Central memory CD4-positive, alpha-beta T cell (primary cell): ENCODE measurements around the gene CERS1.
"Not testable (repeated sequence)": the region's sequence is repeated elsewhere in the genome, so short reads cannot be mapped to it uniquely, and the experiment has no call there.

Source experiments
- DNase-seq: peaks from one replicate; pipeline ENCODE4 v3.0.0; 2022

CERS1 gene

DNA sequence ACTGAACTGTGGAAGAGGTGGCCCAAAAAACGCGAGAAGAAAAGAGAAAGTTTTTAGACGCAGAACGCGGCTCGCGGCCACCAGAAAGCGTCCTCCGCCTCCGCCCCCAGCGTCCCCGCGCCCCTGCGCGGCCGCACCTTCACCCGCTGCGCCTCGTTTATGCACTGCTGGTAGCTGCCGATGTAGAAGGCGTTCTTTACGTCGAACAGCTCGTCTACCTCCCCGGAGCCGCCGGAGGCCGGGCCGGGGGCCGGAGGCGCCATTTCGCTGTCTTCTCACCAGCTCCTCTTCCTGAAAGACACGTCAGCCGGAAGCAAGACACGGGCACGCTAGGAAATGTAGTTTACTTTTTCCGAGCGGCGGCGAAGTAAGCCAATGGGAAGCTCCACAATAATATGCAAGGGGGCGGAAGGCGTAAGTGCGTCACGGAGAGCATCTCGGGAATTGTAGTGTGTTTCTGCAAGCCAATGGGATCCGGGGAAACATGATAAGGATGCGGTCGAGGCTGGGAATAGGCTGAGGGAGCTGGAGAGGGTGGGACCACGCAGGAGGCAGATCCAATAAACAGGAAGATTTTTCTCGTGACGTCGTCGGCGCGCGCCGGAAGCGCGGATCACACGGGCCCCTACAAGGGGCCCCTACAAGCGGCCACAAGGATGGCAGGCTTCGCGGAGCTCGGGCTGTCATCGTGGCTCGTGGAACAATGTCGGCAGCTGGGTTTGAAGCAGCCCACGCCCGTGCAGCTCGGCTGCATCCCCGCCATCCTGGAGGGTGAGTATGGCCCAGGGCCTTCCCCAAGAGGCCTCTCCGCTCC is 23.3 kb upstream of the CERS1 start, which contains the start of the genes COPE and DDX49:
COPE (minus strand) TSS at position 302 of the 814 bp plus-strand sequence; CDS start at position 263, 39 bp downstream.
DDX49 (plus strand) TSS at position 630 of the 814 bp plus-strand sequence; CDS start at position 657, 27 bp downstream.
- peak; percentile 99 for DNase-seq

DNA sequence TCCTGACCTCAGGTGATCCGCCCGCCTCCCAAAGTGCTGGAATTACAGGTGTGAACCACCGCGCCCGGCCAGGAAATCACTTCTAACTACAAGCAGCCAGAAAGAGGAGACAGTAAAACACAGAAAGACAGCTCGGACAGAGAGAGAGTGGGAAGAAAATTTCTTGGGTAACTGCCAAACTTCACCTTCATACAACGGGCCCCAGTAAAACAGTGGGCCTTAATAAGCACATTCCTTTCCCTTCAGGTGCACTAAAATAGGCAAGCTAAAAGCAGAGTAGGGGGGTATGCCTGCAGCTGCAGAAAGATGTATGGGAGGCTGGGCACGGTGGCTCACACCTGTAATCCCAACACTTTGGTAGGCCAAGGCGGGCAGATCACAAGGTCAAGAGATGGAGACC is 21.6 kb upstream of the CERS1 start:
- DNase-seq = not testable (repeated sequence)

DNA sequence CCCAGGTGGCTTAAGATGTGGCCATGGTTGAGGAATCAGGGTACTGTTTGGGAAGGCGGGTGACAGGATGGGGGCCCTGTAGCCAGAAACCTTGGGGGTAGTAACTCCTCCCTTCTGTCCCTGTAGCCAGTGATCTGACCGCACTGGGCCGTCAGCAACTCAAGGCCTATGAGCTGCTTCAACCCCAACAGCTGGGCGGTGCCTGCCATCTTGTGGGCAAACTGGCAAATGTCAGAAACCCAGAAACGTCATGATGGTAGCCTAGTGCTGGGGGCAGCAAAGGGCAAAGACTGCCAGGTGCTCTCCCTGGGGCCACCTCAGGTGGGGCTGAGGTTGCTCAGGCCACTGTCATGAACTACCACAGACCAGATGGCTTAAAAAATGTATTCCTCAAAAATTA is 19.7 kb upstream of the CERS1 start:
- DNase-seq = no peak

DNA sequence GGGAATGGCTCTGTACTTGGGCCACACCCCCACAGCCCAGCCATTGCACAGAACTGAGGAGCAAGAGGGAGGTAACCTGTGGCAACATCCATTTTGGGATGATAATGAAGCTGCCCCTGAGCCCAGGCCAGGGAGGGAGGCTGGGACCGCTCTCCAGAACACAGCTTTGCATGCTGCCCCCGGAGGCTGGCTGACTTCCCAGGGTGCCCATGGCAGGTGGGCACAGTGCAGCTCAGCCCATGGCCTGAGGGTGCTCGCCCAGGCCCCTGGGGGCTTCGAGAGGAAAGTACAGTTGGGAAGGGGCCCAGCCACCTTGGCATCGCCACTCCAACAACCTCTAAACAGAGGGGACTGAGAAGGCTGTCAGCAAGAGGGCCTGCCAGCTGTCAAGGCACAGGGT is 17.5 kb upstream of the CERS1 start:
- DNase-seq = no peak

DNA sequence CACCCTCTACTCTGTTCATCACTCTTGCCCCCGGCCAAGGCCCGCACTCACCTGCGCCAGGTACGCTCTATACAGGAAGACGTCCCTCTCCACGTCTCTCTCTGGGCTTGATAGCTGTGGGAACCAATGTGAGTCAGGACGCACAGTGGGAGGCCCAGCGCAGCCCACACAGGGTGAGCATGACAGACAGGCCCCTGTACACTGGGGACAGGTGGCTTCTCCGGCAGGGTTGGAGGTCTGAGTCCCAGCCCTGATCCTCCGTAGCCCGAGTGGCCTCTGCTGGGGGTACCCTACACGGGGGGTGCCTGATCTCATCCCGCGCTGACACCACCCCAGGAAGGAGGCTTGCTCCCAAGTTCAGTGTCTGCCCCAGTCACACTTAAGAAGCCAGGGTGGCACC is 17.0 kb upstream of the CERS1 start:
- no peak for DNase-seq

DNA sequence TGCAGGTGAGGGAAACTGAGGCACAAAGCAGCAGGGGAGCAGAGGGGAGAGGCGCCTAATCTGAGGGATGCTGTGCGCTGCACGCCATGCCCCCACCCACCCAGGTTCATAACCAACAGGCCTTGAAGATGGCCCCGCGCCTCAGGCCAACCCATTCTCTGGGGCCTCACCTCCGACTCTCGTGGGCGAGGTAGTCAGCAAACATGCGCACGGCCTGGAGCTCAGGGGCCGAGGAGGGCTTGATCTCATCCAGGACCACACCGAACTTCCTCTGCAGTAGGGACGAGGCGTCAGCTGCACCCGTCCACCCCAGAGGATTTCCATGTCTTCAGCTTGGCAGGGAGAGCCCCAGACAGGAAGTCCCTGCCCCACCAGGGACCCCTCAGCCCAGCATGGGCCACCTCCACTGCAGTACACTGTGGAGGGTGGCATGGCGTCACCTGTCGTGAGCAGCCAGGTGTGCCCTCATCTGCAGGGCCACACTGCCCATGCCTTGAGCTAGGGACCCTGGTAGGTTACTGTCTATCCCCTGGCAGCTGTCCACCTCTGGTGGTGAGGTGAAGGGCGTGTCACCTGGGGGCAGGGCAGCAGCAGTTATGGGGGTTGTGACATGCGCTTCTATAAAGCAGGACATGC is 15.0 kb upstream of the CERS1 start:
- no peak for DNase-seq

DNA sequence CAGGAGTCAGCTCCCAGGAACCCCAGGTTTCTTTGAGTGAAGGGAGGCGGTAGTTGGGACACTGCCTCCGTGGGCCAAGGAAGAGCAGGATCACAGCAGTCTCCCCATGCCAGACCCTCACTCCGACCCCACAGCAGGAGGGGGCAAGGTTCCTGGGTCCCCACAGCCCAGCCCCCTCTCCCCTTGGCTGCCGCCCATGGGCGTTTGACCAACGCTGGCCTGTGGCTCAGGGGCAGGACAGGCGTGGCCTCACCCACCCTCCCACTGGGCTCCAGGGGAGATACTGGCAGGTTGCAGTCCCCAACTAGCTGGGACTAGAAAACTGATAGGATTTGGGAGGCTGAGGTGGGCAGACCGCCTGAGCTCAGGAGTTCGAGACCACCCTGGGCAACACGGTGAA is 14.1 kb upstream of the CERS1 start:
- DNase-seq = no peak

DNA sequence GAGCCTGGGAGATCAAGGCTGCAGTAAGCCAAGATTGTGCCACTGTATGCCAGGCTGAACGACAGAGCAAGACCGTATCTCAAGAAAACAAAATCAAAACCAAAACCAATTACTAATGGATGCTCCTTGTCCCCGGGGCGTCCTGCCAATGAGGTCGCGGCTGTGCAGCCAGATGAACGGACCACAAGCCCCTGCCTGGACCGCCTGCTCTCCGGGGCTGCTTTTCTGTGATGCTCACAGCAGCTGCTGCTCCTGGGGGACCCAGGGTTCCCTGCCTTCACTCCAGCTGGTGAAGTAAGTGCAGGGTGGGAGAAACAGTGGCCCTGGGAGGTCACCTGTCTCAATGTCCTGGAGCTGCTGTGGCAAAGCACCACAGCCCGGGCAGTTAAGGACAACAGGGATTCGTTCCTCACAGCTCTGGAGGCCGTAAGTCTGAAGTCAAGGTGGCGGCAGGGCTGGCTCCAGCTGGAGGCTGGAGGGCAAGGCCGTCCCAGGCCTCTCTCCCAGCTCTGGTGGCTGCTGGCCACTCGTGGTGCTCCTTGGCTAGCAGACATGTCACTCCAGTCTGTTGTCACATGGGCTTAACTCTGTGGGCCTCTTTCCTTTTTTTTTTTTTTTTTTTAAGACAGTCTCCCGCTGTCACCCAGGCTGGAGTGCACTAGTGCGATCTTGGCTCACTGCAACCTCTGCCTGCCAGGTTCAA is 13.1 kb upstream of the CERS1 start:
- DNase-seq = no peak

DNA sequence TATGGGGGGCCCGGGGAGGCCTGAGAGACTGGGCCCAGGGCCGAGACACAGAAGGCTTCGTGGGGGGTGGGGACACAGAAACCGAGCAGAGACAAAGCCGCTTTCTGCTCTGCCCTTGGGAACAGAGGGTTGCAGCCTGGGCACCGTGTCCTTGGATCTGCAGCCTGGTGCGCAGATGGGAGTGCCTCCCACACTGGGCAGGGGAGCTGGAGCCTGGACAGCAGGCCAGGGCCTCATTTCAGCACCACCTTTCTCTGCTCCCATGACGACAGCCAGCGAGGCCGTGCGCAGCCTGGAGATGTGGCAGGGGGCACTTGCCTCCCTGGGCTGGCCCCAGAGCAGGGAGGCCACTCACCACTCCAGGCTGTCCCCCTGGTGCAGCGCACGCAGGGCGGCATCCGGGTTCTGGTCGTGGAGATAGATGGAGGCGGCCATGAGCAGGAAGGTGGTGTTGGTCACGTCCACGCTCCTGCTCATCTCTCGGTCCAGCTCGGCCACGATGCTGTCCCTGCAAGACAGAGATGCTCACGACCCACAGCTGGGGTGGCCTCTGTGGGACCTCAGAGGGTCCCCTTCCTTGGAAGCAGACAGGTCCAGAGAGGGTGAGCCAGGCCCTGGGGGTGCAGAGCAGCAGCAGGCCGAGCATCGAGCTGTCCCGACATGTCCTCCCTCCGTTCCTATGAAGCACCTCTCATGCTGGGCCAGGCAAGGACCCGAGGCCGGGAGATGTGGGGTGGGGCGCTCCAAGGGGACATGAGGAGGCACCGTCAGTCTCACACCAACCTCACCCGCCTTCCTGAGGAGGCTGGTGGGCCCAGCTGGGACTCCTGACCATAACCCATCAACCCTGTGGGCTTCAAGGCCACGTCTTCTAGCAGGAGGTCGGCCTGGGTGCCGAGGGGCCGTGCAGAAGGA is 10.9 kb upstream of the CERS1 start:
- no peak for DNase-seq

DNA sequence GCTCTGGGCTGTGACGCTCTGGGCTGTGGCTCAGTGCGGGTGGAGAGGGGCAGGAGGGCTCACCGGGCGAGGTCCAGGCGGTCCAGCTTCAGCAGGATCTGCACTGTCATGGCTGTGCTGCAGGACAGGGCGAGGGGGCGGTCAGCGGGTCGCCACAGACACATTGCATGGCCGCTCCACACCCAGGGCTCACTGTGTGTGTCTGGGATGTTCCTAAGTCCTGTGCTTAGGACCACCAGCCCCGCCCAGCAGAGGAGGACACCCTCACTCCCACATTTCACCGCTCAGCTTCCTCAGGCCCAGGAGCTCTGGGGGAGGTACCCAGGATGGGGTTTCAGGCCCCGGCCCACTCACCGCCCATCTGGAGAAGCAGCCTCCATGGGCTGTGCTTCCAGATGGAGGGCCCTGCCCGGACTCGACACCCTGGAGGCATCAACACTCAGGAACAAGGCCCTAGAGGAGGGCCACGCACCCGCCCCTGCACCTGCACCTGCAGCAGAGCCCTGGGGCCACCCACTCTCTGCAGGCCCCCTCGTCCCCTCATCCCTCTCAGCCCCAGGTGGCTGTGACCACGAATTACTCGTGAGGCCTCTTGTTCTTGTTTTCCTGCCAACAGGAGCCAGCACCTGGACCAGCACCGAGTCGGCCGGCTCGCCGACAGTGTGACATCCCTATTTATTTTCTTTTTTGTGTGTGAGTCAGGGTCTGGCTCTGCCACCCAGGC is 9.7 kb upstream of the CERS1 start:
- no peak for DNase-seq

DNA sequence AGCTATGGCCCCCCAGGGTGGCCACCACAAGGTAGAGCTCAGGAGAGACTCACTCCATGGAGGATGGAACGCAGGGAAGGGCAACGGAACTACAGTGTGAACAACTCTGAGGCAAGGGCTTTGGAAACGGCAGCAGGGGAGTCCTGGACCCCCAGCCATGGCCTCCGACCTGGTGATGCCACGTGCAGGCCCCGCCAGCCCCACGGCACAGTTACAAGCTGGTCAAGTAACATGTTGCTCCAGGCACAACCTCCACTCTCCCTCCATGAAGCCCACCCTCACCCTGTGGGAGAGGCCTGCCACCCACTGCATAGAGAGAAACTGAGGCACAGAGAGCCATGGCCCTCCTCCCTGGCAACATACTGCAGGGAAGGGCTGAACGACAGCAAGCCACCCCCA is 9.1 kb upstream of the CERS1 start:
- no peak for DNase-seq

DNA sequence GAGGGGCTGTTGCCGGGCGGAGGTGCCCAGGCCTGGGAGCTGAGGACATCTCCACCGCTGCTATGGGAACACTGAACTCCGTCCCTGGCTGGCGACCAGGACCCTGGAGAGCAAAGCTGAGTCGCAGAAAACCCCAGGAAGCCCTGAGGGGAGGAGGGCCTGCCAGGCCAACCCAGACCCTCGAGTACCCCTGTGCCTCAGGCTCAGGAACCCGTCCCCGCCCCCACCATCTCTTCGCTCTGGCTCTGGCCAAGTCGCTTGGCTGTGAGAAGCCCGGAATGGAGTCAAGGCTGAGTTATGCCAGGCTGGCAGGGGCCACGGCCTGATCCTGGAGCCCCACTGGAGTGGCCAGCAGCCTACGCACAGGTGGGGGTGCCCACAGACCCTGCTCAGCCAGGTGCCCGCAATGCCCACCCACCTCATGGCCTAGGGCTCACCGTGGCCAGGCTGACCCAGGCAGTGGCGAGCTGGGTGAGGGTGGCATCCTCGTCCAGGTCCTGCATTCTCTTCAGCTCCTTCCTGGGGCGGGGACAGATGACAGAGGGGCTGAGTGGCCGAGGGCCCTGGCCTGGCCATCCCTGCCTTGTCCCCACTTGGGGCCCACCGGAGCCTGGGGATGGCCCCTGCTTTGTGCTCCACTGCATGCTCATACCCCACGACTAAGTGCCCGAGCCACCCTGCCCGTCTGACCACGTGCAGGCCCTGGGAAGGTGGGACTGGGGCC is 8.5 kb upstream of the CERS1 start:
- DNase-seq = no peak

DNA sequence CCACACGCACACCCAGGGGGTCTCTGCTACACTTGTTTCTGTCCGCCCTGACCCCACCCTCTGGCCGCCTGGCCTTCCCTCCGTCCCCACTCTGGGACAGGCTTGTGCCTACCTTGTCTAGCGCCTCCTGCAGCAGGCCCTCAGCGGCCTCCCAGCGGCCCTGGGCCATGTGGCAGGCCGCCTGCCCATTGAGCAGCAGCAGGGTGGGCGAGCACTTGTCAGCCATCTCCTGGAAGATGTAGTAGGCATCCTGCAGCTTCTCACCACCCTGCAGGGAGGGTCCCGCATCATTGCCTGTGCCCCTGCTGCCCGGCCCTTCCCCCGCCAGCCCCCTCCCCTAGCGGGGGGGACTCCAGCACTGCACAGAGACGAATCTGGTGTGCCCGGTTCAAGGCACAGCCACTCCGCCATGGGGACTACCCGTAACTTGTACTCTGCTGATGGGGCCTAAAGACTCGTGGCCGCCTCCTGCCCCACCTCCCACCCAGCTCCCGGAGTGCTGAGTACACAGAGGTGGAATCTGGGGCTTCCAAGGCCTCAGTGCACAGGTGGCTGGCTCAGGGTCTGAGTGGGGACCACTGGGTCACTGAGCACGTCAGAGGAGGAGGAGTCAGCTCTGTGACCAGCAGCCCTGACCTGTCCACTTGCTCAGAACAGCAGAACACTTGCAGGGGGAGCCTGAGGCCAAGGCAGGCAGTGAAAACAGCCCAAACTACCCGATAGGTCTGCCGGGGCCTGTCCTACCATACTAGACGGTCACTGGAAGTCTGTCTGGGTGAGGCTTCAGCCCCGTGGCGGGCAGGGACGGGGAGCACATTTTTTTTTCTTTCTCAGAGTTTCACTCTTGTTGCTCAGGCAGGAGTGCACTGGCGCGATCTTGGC is 7.4 kb upstream of the CERS1 start:
- no peak for DNase-seq

DNA sequence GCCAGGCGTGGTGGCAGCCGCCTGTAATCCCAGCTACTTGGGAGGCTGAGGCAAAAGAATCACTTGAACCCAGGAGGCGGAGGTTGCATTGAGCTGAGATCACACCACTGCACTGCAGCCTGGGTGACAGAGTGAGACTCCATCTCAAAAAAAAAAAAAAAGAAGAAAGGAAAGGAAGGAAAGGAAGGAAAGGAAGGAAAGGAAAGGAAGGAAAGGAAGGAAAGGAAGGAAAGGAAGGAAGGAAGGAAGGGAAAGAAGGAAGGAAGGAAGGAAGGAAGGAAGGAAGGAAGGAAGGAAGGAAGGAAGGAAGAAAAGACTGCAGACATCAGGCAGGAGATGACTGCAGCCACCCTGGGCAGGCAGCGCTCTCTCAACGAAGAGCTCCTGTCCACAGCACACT is 6.6 kb upstream of the CERS1 start:
- not testable (repeated sequence) for DNase-seq

DNA sequence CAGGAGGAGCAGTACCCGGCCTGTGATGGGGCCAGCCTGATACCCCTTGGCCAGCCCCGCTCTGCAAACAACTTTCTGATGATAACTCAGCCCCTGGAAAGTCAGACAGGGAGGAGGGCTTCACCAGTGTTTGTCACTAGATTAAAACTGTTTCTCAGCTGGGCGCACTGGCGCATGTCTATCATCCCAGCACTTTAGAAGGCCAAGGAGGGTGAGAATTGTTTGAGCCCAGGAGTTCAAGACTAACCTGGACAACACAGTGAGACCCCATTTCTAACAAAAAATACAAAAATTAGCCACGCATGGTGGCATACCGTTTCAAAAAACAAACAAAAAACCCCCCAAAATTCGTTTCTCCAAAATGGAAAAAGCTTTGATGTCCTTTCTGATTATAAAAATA is 5.5 kb upstream of the CERS1 start:
- DNase-seq = no peak

DNA sequence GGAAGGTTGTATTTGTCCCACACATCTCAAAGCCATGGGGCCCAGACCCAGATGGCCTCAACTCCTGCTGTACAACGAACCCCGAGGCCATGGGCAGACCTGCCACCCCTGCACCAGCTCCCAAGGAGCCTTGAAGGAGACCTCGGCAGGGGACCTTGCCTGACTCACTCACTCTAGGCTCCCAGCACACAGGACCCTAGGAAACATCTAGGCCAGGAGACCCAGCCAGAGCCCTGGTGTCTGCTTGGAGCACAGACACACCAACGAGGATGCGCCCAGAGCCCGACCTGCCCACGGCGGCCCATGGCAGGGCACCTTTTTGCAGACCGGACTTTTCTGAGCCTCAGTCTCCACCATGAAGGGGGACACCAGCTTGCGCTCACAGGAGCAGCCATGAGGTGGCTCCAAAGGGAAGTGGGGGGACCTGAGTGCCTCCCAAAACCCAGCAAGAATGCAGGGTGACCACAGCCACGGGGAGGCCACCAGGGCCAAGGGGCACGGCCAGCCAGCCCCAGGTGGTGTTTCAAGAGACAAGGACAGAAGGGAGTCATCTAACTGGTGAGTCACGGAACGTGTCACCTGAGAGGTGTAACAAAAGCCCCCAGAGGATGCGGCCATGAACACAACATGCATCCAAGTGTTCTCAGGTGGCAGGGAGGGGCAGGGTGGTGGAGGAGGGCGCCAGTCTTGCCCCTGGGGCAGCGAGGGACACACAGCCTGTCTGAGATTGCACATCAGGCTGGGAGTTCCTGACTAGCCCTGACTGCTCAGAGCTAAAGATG is 4.9 kb upstream of the CERS1 start:
- DNase-seq = no peak

DNA sequence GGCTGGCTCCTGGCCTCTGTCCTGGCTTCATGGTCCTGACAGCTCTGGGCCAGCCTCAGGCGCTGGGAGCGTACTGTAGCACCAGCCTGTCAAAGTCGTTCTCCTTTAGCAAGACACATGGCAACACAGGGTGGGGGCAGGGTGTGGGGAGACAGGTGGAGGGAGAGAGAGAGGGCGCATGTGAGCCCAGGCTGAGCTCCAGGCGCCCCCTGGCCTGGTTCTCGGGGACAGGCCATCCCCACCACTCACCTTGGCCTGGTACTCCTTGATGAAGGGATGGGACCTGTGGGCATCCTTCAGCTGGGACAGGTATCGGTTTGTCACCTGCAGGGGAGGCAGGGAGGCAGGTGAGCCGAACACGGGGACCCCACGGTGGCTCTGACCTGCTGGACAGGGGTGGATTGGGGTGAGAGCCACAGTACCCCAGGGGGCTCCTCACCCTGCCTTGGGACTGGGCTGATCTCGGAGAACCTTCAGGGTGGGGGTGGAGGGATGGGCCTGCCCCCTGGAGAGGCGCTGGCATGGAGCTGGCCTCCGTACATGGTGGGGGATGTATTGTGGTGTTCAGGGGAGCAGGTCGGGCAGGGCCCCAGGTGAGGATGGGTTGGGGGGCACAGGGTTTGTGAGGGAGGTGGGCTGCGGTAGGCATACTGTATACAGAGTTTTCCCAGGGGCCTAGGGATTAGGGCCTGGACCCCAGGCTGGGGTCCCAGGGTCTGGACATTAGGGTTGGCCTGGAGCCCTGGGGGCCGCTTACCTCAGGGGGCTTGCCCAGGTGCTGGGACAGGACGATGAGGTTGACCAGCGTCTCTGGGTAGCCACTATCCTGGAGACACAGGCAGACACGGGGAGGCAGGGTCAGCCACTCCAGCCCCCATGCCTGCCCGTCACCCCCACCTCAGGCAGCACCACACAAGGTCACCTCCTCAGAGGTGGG is 3.9 kb upstream of the CERS1 start:
- DNase-seq = no peak
